SKM-1 treated with dmso at 0.1 percent for 144 hours (cell line): ENCODE measurements around the gene PPM1A.

Experiments used
- DNase-seq: peaks from one replicate; lab custom pipeline; 2025; ENCODE audit not compliant: unreplicated experiment; lab: John Stamatoyannopoulos, UW

PPM1A gene

DNA sequence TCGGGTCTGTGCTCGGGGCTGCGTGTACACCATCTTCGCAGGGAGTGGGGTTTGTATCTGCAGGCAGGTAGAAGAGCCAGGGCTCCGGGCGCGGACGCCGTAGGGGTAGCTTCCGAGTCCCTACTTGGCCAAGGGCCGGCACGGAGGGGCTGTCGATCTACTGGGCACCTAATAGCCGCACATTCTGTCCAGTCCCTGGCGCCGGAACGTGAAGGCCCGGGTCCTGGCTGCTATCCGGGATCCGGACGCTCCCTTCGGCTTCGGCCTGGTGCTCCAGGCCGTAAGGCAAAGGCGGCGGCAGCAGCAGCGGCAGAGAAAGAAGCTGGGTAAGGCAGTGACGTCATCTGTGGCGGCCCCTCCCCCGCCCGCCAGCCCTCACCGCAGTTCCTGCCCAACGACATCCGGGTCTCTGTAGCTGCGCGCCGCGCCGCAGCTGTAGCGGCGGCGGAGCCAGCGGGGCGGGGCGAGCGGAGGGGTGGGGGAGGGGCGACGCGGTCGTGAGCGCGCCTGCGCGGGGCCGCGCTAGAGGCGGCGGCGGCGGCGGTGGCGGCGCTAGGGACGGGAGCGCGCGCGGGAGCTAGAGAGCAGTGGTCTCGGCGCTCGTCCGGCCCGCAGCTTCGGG, at the start of gene PPM1A:
TSS of gene PPM1A (plus strand) at position 525 of the 622 bp plus-strand sequence. CDS start 33,483 bp downstream, outside the sequence.
- DNase-seq = peak; percentile 49

DNA sequence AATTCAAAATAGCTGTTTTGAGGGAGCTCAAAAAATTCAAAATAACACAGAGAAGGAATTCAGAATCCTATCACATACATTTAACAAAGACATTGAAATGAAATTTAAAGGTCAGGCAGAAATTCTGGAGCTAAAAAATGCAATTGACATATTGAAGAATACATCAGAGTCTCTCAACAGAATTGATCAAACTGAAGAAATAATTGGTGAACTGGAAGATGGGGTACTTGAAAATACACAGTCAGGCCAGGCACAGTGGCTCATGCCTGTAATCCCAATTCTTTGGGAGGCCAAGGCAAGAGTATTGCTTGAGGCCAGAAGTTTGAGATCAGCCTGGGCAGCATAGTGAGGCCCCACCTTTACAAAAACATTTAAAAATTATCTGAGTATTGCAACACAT, 49.7 kb upstream of the PPM1A start:
- no peak for DNase-seq

DNA sequence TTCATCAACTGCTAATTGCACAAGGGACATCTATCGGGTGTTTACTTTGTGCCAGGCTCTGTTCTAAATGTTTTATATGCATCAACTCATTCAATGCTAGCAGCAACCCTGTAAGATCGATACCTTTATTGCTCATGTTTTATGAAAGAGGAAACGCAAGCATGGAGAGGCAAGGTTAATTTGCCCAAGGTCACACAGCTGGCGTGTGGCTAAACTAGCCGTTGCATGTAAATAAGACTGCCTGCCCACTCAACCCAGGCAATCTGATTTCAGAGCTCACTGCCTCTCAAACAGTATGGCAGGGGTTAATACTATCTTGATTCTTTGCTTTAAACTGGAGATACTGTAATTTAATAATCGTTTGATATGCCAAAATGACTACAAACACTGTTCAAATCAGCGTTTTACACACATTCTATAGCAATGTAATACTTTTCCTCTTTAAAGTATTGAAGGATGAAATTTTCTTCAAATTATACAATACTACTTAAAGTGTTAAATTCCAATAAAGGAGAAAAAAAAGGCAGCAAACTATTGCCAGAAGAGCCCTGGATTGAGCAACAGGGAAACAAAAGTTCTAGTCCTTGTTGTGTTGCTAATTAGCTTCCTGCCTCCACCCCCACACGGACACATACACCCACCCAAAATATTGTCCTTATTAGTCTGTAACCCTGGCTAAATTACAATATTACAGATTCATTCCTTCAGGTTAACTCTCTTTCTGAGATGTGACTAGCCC, 44.7 kb upstream of the PPM1A start:
- no peak for DNase-seq

DNA sequence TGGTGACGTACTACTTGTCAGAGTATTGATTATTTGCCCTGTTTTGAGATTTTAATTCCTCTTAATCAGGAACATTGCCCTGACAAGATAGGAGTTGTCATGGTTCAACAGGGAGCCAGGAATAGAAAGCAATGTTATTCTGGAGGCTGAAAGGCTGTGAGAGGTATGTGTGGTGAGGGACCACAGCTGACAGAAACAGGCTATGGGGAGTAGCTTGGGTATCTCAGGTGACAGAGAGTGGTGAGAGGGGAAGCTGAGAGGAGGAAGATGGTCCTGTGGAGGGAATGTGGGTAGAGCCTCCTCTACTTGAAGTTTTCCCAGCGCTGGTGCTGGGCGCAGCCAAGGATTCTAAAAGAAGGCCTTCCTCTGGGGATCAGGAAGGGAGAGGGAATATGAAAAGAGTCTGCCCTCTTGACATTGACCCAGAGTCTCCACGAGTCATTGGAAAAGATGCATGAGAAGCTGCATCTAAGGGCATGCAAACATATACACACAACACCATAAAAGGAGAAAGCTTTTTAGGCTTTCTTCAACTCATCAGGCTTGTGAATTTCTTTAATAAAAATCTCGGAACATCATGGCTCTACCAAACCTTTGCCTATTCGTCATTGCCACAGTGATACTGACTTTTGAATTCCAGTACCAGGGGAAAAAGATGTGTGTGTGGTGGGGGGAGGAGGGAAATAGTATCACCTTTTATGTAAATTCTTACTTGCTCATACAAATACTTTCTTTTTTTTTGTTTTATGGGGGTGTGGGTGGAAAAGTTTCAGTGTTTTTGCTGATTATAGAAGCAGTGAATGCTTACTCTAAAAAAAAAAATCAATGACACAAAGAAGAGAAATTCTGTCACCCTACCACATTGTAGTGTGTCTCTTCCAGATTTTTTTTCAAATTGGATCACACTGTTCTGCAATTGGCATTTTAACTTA, 43.9 kb upstream of the PPM1A start:
- DNase-seq = no peak

DNA sequence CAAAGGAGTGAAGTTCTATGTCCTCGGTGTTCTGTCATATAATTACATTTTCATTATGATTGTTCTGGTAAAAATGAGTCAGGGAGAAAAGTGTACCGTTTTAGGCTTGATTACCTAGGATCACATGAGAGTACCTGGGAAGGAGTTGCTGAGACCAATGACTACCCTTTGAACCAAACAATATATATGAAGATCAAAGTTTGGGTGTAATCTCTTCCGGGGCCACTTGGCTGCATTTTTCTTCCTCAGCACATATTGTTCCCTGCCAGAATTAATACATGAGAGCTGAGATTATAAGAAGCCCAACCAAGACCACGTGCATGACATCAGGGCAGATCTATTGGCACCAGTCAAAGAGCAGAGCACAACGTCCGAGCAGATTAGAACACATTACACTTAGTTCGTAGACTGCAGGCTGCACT, 42.8 kb upstream of the PPM1A start:
- DNase-seq = no peak

DNA sequence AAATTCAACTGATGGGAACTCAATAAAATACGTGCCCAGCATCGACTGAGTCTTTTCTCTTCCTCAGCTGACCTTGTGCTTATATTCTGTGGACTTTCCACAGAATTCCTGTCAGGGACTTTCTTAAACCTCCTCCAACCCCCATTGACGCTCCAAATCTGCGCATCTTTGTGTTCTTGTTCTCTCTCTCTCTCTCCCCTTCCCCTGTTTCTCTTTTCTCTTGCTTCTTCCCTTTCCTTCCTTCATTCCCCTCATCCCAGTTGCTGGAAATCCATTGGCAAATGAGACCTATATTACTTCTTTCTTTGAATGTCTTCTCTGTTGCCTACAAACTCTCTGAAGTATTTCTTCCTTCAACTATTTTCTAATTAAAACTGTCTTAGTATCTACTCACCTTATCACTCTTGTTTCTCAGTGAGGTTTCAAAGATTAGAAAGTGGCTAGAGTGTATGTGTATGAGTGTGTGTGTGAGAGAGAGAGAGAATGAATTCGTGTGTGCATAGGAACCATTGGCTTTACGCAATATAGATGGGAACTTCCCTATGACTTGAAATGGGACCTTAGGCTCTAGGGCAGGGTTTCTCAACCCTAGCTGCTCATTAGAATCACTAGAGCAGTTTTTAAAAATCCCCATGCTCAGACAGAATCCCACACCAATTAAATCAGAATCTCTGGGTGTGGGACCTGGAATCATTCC, 42.0 kb upstream of the PPM1A start:
- DNase-seq = peak; percentile 52

DNA sequence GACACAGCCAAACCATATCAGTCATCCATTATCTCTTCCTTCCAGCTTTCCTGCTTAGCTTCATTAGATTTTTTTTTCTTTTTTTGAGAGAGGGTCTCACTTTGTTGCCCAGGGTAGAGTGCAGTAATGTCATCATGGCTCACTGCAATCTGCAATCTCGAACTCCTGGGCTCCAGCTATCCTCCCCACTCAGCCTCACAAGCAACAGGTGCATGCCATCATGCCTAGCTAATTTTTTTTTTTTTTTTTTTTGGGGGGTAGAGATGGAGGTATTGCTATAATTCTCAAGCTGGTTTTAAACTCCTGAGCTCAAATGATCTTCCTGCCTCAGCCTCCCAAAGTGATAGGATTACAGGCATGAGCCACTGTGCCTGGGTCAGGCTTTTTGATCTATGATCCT, 38.3 kb upstream of the PPM1A start:
- DNase-seq = no peak

DNA sequence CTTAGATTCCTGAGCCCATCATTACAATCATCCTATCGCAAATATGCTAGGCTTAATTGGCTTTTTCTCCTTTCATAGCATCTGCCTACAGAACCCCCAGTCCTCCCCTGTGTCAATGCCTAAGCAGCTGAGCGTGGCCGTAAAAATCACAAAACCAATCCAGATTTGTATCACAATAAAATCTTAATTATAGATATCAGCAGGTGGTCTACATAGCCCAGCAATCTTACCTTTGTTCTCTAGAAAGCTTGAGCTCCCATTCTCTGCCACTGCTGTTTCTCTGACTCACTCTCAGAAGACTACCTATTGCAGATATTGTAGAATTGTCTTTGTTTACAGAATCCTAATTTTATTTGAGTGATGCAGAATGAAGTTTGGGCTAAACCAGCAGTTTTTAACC, 37.9 kb upstream of the PPM1A start:
- no peak for DNase-seq

DNA sequence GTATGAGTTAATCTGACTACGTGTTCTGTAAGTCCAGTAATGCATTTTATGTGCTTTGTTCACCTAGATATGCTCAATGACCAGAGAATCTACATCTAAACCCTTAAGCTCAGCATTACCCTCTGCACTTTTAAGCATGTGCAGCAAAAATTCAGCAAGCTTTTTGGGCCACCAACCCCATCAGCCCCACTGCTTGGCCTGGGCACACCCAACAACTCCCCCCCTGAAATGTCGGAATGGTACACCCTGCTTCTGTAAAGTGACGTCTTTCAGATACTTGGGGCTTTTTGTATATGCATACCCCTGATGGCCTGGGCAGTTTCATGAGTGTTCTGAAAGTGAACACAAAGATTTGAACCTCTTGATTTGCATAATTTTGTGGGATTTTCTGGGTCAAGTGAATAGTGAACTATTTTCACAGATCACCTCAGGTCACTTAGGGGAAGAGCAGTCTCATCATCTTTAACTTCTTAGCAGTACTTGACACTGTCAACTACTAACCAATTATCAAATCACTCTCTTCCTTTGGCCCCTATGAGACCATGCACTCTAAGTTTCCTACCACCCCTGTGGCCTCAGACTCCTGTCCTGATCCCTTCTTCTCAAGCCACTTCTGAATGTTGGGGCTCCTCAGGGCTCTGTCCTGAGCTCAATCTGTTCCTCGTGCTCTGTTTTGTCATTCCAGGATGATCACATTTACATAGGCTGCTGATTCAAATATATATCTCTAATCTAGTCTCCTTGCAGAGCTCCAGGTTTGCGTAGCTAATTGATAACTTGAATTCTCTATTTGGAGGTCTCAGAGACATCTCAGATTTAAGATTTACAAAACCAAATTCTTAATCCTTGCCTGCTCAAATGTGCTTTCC, 36.3 kb upstream of the PPM1A start:
- DNase-seq = no peak

DNA sequence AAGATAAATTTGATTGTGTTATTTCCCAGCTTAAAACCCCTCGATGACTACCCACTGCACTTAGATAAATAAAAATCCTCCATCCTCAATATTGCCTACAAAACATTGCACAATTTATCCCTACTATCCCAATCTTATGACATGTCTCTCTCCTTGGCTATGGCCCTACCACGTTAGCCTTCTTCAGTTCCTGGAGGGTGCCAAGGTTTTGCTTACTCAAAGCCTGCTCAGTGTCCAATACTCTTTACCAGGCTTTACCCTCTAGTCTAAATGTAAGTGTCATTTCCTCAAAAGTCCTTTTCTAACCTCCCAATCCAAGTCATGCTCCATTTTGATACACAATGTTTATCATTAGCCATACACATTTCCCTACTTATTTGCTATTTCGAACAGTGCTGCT, 35.0 kb upstream of the PPM1A start:
- DNase-seq = no peak

DNA sequence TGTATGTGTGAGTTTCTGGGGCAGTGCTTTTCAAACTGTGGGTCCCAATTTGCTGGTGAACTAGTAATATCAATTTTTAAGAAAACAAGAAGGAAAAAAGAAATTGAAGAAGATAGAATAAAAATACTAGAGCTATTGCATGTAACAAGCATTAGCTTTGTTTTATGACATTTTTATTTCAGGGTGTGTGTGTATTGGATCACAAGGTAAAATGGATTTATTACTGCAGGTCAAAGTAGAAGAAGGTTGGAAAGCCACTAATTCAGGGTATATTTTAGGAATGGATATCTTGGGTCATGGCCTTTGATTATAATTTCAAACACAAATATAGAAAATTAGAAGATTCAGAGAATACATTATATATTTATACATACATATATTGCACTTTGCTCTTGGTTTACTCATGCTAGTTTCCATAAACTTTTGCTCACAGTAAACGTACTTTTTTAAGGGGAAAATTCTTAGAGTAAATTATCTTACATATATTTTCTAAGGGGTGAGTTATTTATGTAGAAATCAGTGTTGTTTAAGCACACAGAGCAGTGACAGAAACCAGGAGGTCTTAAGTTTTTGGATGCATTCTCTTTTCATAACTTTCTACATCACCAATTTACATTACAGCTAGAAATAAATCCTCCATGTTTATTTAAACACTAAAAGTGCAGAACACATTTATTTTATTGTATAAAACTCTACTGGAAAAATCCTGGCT, 34.5 kb upstream of the PPM1A start:
- no peak for DNase-seq

DNA sequence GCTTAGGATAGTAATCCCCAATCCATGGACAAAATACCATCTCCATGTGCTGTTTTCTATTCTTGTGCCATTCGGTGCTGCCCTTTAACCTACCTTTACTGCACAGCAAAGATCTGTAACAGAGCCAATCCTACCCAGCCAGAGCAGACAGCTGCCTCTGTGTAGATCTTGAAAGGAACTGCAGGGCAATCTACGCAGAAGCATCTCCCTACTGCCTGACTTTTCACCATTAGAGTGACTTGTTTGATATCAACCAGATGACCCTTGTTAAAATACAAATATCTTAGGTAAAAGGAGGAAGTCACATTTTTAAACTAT, 33.9 kb upstream of the PPM1A start:
- DNase-seq = no peak

DNA sequence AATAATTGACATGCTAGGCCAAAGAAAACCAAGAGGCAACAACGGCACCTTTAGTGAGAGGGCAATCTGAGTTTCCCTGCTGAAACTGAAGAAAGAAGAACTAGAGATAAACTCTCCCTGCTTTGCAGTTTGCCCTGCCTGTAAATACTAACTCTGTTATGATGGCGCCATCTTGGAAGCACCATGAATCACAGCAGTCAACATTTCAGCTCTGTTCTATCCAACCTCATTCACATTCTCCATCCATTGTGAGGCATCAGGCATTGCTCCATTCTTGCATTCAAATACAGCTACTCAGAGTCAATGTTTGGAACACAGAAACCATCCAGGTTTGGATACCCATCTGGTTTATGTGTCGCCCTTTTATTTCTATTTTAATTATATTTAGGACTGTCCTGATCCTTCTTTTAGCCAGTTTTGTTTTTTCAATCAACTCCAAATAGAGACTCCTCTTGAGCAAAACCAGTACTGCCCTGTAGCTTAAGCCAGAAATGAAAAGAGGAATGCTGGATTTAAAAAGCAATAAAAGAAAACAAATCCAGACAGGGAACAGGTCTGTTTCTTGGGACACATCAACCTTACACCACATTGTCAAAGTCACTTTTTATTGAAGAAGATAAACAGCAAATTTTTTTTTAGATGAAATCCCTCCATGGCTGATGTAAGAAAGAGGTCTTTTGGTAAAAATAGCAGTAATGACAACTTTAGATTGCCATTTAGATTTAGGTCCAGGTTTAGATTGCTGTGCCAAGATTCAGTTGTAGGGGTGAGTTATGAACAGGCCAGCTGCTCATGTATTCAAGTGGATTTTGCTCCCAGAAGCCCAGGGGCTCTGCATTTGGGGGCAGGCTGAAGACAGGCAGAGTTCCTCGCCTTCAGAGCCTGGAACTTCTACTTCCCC, 33.3 kb upstream of the PPM1A start:
- DNase-seq = no peak

DNA sequence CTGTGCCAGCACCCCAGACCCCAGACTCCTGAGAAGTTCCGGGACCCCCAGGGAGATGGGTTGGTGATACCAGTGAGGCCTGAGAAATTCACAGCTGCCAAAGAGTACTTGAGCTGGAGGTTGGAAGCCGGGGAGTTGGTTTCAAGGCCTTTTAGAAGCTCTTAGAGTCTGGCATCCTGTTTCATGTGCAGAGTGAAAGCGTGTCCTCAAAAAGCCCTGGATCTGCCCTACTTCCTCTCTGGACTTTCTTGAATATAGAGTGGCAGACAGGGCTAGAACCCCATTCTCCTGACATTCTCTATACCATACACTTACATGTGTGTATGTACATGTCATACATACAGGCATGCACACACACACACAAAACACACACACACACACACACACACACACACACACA, 31.3 kb upstream of the PPM1A start:
- no peak for DNase-seq

DNA sequence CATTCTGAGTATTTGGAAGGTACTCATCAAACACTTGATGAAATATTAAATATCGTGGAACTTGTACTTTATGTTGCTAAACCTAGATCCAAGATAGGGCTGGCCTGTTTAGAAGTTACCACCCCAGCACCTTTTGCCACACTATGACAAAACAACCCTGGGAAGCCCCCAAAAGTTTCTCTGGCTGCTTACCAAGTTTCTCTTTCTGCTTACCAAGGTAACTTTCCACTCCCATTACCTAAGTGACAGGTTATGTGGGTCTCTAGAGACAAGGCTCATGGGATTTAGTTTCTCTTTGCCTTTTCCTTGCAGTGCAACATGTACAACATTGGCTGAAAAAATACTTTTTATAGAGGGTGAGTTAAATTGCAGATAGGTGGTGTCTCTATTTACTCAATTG, 28.9 kb upstream of the PPM1A start:
- DNase-seq = no peak

DNA sequence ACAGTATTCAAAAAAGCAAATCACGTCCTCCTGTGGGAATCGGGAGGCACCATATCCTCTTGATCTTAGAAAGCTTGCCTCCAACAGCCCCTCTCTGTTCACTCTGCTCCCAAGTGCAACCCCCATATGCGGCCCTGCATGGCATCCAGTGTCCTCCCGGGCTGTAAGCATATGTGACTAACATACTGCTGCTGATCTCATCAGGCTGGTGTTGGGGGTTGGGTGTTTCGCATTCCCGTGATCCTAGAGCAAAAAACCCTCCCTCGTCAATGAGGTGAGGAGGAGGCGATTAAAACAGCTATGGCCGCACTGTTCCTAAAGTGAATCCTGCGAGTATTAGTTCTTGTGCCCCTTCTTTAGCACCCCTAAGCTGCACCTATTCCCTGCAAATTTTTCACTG, 28.1 kb upstream of the PPM1A start:
- no peak for DNase-seq

DNA sequence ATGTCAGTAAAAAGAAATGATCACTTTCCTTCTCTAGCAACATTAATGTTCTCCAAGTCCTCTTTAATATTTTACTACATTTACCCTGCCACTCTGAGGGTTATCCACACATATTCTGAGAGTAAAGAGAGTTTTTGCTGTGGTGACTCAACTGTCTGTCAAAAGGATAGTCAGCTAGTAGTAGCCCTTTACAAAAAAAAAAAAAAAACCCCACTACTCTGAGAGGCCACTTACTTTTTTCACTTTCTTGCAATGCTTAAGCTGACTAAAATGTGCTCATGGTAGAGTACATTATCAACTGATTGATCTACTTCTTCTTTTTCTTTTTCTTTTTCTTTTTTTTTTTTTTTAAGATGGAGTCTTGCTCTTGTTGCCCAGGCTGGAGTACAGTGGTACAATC, 27.6 kb upstream of the PPM1A start:
- no peak for DNase-seq

DNA sequence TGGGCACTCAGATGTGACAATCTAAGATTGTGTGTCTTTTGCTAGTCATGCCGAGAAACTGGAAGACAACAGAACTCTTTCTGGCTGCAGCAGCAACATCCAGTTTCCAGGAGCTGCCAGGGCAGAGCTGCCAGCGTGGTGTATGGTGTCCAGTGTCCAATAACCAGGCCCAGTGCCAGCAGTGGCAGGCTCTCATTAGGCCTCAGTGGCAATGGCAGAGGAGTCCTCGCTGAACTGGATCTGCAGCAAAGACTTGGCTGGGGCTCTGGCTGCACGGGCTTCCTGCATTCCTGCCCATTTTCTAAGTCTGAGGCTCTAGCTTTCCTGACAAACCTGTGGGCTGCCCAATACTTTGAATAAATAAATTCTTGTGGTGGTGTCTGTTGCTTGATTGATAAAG, 26.2 kb upstream of the PPM1A start:
- DNase-seq = no peak

DNA sequence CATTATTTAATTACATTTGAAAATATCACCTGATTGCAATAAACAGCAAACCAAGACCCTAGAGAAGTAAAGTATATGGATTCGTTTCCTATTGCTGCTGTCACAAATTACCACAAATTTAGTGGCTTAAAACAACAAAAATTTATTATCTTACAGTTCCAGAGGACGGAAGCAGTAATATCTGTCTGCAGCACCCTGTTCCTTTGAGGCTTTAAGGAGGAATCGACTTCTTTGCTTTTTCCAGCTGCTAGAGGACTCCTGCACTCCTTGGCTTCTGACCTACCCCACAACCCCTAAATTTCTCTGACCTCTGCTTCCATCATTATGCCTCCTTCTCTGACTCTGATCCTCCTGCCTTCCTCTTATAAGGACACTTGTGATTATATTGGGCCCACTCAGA, 23.8 kb upstream of the PPM1A start:
- no peak for DNase-seq
